ENCODE data around the gene STMN3.

DNA sequence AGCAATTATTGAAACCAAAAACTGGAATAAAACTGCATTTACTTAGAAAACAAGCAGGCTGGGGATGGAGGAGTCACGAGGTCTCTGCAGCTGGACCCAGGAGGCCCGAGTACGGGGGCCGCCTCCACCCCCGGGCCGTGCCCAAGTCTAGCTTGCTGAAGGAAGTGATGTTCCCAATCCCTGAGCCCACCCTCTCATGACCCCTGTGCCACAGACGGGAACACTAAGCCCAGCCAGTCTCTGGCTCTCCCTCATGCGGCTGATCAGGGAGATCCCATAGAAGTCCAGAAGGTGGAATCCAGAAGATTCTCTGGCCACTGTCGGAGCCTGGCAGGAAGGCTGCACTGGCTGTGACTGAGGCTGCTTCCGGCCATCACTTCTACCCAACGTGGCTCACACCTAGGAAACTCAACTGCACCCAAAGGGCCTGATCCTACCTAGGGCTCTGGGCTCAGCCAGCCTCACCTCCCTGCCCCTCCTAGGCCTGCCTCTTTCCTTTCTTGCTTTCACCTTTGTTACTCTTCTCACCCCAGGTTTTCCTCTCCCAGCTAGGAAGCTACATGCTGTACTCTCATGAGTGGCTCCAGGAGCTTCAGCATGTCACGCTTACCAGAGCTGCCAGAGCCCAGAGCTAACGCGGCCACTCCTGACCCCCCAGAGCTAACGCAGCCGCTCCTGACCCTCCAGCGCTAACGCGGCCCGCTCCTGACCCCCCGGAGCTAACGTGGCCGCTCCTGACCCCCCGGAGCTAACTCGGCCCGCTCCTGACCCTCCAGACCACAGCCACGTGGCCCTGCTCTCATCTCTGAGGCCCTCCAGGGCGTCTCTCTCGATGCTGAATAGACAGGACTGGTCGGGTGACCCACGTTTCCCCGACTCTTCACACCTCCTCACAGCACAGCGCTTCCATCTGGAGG is 54.5 kb downstream of the STMN3 start:
- TF ChIP-seq, protein P1, sequence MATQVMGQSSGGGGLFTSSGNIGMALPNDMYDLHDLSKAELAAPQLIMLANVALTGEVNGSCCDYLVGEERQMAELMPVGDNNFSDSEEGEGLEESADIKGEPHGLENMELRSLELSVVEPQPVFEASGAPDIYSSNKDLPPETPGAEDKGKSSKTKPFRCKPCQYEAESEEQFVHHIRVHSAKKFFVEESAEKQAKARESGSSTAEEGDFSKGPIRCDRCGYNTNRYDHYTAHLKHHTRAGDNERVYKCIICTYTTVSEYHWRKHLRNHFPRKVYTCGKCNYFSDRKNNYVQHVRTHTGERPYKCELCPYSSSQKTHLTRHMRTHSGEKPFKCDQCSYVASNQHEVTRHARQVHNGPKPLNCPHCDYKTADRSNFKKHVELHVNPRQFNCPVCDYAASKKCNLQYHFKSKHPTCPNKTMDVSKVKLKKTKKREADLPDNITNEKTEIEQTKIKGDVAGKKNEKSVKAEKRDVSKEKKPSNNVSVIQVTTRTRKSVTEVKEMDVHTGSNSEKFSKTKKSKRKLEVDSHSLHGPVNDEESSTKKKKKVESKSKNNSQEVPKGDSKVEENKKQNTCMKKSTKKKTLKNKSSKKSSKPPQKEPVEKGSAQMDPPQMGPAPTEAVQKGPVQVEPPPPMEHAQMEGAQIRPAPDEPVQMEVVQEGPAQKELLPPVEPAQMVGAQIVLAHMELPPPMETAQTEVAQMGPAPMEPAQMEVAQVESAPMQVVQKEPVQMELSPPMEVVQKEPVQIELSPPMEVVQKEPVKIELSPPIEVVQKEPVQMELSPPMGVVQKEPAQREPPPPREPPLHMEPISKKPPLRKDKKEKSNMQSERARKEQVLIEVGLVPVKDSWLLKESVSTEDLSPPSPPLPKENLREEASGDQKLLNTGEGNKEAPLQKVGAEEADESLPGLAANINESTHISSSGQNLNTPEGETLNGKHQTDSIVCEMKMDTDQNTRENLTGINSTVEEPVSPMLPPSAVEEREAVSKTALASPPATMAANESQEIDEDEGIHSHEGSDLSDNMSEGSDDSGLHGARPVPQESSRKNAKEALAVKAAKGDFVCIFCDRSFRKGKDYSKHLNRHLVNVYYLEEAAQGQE (IDR thresholded peaks at IDR 0.05; ENCODE audit: low read depth) = no peak
- TF ChIP-seq, protein P2, sequence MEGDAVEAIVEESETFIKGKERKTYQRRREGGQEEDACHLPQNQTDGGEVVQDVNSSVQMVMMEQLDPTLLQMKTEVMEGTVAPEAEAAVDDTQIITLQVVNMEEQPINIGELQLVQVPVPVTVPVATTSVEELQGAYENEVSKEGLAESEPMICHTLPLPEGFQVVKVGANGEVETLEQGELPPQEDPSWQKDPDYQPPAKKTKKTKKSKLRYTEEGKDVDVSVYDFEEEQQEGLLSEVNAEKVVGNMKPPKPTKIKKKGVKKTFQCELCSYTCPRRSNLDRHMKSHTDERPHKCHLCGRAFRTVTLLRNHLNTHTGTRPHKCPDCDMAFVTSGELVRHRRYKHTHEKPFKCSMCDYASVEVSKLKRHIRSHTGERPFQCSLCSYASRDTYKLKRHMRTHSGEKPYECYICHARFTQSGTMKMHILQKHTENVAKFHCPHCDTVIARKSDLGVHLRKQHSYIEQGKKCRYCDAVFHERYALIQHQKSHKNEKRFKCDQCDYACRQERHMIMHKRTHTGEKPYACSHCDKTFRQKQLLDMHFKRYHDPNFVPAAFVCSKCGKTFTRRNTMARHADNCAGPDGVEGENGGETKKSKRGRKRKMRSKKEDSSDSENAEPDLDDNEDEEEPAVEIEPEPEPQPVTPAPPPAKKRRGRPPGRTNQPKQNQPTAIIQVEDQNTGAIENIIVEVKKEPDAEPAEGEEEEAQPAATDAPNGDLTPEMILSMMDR (IDR thresholded peaks at IDR 0.05 in 2 of 3, conservative IDR thresholded peaks at IDR 0.05 in 1 of 3; ENCODE audit: borderline replicate concordance in 1 of 3, insufficient read depth in 1 of 3, low read depth in 2 of 3, low read length in 2 of 3) = no peak
- TF ChIP-seq EZH2 (IDR thresholded peaks at IDR 0.05) (no peak), POLR2A (IDR thresholded peaks at IDR 0.05; ENCODE audit: borderline replicate concordance, extremely low read depth, insufficient read depth, insufficient read length) (no peak), POLR2AphosphoS5 (IDR thresholded peaks at IDR 0.05; ENCODE audit: low read depth, low read length) (no peak)
- TF ChIP-seq, protein P3, sequence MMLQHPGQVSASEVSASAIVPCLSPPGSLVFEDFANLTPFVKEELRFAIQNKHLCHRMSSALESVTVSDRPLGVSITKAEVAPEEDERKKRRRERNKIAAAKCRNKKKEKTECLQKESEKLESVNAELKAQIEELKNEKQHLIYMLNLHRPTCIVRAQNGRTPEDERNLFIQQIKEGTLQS (IDR thresholded peaks at IDR 0.05) = no peak
- TF ChIP-seq, protein P4, sequence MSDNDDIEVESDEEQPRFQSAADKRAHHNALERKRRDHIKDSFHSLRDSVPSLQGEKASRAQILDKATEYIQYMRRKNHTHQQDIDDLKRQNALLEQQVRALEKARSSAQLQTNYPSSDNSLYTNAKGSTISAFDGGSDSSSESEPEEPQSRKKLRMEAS (IDR thresholded peaks at IDR 0.05) = no peak
